GM12891 (cell line): ENCODE results near the gene GRHL1.

Source experiments
- POLR2A ChIP-seq: IDR thresholded peaks from 2 replicates; pipeline ENCODE4 v1.6.1; 2011; ENCODE audit warnings: low read depth, low read length, control low read depth
- POLR2AphosphoS5 ChIP-seq: IDR thresholded peaks from 2 replicates; pipeline ENCODE4 v1.6.1; 2011; ENCODE audit warnings: low read depth, low read length, control low read depth
- POU2F2 ChIP-seq: IDR thresholded peaks from 2 replicates; pipeline ENCODE4 v1.6.1; 2011; ENCODE audit warnings: low read depth, mild to moderate bottlenecking, control low read depth, low read length, moderate library complexity

DNA sequence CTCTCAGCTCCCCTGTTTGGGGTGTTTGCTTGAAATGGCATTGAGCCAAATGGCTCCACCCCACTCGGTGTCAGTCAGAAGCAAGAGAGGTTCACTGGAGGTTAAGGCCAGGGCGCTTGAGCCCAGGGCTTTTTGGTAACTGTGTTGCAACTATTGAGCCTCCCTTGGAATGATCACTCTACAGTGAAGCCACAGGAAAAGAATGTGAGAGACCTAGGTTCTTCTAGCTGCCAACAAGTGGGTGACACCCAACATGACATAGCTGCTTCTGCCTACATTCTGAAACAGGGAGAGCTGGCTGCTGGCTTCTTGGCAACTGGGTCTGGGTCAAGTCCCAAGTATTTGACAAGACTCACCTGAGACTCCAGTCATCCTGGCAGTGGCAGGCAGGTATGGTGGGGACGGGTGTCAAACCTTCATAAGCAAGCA is 7.1 kb upstream of the GRHL1 start:
- TF ChIP-seq POLR2A (no peak), POU2F2 (no peak), POLR2AphosphoS5 (no peak)
